ENCODE results near the gene CENPV. TPM values are rescaled to one million over a fixed set of nuclear protein-coding genes. Genes with fewer than 3 reads are reported as not detected.

Gene CENPV
- total and polyA plus RNA-seq, 2 of the 13 experiments (the other 11 are each of a cell fraction or from before 2014, with no cell fraction given), result 193 to 292 TPM

DNA sequence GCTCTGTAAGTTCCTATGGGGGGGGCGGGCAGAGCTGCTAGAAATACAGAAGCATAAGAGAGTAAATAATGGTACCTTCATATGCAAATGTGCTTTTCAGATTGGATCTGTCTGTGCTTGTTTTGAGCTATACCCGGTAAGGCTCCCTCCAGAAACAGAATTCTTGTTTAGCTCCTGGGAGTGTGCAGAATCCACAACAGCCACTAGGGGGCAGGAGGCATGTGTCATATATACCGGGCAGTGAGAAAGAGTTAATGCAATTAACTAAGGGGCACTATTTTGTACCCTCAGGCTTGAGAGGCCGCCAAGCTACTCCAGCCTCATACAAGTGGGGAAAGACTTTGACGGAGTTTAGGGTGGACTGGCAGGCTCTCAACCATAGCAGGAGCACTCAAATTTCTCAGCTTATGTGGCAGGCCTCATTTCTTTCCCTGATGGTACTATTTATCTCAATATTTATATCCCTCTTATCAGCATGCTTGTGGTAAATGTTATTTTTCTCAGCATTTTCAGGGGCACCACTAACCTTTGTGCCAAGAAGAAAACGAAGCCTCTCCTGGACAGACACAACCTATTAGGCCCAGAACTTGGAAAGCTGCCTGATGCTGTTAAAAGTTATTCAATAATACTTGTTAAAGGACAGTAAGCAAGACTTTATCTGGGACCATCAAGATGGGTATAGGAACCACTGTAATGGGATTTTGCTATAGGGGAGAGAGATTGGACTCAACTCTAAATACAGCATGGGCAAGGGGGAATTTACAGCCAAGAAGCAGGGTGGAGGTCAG is 10.7 kb upstream of the CENPV start (continued):
- TF ChIP-seq, protein P1, sequence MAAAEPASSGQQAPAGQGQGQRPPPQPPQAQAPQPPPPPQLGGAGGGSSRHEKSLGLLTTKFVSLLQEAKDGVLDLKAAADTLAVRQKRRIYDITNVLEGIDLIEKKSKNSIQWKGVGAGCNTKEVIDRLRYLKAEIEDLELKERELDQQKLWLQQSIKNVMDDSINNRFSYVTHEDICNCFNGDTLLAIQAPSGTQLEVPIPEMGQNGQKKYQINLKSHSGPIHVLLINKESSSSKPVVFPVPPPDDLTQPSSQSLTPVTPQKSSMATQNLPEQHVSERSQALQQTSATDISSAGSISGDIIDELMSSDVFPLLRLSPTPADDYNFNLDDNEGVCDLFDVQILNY (CRISPR knock-in tag; conservative IDR thresholded peaks at IDR 0.05), result no peak
- TF ChIP-seq SAP130 (CRISPR knock-in tag; IDR thresholded peaks at IDR 0.05; ENCODE audit: low read depth) (peak; percentile 43; the same call in 1 of the 2 replicates), ZNF7 (CRISPR knock-in tag; IDR thresholded peaks at IDR 0.05) (no peak), KLF16 (CRISPR knock-in tag; IDR thresholded peaks at IDR 0.05) (0 out of 4 replicates have a peak, but pooled peaks of 1 of the 2 experiments have one; percentile 38), ZNF12 (CRISPR knock-in tag; IDR thresholded peaks at IDR 0.05) (no peak), SETDB1 (CRISPR knock-in tag; IDR thresholded peaks at IDR 0.05; ENCODE audit: borderline replicate concordance) (no peak), MTA3 (CRISPR knock-in tag; IDR thresholded peaks at IDR 0.05) (no peak)
- TF ChIP-seq, protein P2, sequence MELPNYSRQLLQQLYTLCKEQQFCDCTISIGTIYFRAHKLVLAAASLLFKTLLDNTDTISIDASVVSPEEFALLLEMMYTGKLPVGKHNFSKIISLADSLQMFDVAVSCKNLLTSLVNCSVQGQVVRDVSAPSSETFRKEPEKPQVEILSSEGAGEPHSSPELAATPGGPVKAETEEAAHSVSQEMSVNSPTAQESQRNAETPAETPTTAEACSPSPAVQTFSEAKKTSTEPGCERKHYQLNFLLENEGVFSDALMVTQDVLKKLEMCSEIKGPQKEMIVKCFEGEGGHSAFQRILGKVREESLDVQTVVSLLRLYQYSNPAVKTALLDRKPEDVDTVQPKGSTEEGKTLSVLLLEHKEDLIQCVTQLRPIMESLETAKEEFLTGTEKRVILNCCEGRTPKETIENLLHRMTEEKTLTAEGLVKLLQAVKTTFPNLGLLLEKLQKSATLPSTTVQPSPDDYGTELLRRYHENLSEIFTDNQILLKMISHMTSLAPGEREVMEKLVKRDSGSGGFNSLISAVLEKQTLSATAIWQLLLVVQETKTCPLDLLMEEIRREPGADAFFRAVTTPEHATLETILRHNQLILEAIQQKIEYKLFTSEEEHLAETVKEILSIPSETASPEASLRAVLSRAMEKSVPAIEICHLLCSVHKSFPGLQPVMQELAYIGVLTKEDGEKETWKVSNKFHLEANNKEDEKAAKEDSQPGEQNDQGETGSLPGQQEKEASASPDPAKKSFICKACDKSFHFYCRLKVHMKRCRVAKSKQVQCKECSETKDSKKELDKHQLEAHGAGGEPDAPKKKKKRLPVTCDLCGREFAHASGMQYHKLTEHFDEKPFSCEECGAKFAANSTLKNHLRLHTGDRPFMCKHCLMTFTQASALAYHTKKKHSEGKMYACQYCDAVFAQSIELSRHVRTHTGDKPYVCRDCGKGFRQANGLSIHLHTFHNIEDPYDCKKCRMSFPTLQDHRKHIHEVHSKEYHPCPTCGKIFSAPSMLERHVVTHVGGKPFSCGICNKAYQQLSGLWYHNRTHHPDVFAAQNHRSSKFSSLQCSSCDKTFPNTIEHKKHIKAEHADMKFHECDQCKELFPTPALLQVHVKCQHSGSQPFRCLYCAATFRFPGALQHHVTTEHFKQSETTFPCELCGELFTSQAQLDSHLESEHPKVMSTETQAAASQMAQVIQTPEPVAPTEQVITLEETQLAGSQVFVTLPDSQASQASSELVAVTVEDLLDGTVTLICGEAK (IDR thresholded peaks at IDR 0.05), result no peak
- TF ChIP-seq, protein P2 (CRISPR knock-in tag; IDR thresholded peaks at IDR 0.05), result no peak
- TF ChIP-seq, protein P3, sequence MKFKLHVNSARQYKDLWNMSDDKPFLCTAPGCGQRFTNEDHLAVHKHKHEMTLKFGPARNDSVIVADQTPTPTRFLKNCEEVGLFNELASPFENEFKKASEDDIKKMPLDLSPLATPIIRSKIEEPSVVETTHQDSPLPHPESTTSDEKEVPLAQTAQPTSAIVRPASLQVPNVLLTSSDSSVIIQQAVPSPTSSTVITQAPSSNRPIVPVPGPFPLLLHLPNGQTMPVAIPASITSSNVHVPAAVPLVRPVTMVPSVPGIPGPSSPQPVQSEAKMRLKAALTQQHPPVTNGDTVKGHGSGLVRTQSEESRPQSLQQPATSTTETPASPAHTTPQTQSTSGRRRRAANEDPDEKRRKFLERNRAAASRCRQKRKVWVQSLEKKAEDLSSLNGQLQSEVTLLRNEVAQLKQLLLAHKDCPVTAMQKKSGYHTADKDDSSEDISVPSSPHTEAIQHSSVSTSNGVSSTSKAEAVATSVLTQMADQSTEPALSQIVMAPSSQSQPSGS (CRISPR knock-in tag; IDR thresholded peaks at IDR 0.05), result no peak
- TF ChIP-seq, protein P4, sequence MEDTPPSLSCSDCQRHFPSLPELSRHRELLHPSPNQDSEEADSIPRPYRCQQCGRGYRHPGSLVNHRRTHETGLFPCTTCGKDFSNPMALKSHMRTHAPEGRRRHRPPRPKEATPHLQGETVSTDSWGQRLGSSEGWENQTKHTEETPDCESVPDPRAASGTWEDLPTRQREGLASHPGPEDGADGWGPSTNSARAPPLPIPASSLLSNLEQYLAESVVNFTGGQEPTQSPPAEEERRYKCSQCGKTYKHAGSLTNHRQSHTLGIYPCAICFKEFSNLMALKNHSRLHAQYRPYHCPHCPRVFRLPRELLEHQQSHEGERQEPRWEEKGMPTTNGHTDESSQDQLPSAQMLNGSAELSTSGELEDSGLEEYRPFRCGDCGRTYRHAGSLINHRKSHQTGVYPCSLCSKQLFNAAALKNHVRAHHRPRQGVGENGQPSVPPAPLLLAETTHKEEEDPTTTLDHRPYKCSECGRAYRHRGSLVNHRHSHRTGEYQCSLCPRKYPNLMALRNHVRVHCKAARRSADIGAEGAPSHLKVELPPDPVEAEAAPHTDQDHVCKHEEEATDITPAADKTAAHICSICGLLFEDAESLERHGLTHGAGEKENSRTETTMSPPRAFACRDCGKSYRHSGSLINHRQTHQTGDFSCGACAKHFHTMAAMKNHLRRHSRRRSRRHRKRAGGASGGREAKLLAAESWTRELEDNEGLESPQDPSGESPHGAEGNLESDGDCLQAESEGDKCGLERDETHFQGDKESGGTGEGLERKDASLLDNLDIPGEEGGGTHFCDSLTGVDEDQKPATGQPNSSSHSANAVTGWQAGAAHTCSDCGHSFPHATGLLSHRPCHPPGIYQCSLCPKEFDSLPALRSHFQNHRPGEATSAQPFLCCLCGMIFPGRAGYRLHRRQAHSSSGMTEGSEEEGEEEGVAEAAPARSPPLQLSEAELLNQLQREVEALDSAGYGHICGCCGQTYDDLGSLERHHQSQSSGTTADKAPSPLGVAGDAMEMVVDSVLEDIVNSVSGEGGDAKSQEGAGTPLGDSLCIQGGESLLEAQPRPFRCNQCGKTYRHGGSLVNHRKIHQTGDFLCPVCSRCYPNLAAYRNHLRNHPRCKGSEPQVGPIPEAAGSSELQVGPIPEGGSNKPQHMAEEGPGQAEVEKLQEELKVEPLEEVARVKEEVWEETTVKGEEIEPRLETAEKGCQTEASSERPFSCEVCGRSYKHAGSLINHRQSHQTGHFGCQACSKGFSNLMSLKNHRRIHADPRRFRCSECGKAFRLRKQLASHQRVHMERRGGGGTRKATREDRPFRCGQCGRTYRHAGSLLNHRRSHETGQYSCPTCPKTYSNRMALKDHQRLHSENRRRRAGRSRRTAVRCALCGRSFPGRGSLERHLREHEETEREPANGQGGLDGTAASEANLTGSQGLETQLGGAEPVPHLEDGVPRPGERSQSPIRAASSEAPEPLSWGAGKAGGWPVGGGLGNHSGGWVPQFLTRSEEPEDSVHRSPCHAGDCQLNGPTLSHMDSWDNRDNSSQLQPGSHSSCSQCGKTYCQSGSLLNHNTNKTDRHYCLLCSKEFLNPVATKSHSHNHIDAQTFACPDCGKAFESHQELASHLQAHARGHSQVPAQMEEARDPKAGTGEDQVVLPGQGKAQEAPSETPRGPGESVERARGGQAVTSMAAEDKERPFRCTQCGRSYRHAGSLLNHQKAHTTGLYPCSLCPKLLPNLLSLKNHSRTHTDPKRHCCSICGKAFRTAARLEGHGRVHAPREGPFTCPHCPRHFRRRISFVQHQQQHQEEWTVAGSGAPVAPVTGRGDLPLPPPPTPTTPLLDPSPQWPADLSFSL (CRISPR knock-in tag; IDR thresholded peaks at IDR 0.05), result no peak

Measured in HepG2 (cell line).